GM19463 (cell line): ENCODE measurements around the gene ELAVL2.

Experiments used
- ATAC-seq: cut with Tn5 transposase; IDR thresholded peaks from one replicate; pipeline ENCODE4 v1.9.1; 2021; ENCODE audit warnings: mild to moderate bottlenecking, moderate library complexity; ENCODE audit not compliant: unreplicated experiment

The ELAVL2 gene

DNA sequence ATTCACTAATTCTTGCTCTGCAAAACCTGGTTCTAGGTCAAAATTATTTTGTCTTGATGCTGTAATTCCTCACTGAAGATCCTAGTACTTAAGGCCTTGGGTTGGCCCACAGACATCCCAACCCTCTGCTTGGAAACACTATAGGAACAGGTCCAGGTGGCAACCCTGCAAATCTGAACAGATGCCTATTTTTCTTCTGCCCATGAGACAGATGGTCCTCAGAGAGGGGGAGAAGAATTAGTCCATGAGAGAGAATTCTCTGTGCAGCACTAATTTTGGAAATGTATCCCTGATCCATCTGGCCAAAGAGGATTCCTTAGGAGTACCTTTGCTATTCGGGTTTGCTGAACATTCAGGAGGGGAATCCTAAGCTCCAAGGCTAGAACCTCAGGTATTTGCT, 156.3 kb downstream of the ELAVL2 start:
- ATAC-seq = no peak

DNA sequence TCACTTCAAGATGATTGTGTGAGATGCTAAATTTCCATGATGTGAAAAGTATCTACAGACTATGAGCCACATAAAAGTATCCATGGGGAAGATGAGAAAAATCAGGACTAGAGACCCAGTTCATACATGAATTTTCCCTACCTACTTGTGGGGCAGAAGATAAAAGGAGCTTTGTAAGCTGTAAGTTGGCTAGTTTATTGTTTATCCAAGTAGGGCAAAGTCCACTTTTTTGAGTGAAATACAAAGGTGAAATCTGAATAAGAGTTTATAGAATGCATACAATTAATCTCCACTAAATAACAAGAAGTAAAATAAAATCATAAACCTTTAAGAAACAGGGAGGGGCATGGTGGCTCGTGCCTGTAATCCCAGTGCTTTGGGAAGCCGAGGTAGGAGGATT, 160.4 kb downstream of the ELAVL2 start:
- no peak for ATAC-seq

DNA sequence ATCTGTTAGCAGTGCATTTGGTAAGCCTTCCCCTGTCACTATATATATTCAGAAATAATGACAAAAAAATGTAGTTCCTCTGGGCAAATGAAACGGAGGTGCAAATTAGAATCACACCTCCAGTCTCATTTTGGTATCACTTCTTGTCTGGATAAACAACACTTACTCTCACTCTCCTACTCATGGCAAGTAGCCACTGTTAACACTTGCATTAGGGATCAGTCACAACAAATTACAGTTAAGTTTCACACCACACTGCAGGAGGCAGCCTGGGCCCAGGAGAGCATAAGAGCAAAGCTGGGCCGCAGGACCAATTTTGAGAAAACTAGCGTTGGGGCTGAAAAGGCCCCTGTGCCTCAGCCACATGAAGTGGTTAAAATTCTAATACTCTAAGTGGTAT, 161.0 kb downstream of the ELAVL2 start:
- ATAC-seq = no peak

DNA sequence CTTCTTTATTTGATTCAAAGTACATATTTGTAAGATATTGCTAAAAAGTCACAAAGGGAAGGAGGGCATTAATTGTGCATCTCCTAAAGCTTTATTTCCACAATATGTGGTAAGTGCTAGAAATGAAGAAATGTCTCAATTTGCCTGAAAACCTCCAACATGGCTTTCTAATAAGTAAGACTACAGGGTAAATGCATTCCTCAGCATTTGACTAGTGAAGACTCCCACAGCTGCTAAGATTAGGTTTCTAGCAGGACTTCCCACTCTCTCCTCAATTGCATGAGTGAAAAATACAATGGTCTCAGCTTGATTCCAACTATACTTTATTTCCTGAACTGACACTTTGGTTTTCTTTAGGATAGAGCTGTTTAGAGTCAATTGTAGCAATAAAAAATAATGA, 162.1 kb downstream of the ELAVL2 start:
- no peak for ATAC-seq

DNA sequence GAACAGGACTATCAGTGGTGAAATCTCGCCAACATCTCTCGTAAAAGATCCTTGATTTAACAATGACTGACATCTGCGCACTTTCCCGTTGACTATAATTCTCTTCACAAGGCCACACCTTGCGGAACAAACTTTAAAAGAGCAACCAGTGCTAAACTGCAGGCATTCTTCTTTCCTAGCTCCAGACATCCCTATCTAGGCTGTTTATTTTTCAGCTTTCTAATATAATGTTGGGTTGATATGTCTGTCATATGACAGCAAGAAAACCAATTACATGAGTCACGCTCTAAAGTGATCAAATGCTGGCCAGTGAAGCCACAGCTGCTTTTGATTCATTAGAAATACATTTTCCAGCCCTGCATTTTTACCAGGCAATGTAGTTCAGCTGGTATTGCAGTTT, 162.5 kb downstream of the ELAVL2 start:
- no peak for ATAC-seq

DNA sequence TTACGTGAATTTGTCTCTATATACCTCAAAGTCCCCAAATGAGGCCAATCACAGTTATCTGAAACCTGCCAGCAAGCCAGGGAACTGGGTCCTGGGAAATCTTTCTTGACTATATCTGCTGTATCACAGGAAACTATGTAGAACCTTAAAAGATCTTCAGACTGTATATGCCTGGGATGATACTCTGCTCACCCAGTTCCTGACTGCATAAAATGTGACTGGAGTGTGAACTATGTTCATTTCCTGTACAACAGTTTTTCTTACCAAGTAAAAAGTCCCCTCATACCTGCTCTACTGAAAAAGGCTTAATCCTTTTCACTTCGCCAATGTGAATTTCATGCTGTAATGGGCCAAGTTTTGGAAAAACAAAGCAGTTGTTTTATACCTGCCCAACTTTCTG, 162.9 kb downstream of the ELAVL2 start:
- ATAC-seq = no peak

DNA sequence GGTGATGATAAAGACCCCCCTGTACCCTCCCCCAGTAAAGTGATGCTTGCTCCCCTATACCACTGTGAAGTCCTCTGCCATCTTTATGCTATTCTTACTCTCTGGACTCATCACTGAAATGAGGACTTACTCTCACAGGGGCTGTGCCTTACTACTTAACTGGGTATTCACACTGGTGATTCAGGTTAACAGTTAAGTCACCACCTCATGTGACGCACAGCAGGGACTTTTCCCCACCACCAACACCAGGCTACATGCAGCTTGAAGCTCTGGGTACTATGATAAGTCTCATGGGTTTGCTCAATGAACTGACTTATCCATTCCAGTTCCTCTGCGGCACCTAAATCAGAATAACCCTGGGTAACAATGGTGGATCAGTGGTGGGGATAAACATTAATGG, 163.7 kb downstream of the ELAVL2 start:
- ATAC-seq = no peak

DNA sequence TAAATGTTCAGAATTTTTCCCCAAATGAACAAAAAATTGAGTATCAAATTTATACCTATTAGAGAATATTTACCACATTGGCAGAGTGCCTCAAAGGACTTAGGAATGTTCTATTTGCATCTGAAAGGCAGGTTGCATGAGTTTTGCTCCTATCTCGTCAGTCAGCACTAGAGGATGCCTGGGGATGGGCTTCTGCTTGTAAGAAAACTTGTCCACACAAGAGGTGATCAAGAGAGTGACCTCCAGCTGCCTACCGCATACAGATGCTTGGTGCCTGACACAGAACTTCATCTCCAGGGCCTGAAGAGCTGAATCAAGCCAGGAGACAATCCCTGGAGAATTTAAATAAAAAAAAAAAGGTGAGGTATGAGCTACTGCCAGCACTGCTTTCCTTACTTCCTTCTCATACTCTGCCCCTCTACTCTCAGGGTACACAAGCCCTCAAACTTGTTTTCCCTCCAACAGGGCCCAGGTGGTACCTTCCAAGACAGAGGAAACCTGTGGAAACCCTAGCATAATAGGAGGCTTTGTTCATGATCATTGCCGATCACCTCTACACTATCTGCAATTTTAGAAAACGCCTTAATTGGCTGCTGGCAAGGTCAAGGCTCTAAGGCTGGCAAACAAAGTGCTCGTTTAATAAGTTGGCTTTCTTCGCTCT, 166.6 kb downstream of the ELAVL2 start:
- ATAC-seq = no peak

DNA sequence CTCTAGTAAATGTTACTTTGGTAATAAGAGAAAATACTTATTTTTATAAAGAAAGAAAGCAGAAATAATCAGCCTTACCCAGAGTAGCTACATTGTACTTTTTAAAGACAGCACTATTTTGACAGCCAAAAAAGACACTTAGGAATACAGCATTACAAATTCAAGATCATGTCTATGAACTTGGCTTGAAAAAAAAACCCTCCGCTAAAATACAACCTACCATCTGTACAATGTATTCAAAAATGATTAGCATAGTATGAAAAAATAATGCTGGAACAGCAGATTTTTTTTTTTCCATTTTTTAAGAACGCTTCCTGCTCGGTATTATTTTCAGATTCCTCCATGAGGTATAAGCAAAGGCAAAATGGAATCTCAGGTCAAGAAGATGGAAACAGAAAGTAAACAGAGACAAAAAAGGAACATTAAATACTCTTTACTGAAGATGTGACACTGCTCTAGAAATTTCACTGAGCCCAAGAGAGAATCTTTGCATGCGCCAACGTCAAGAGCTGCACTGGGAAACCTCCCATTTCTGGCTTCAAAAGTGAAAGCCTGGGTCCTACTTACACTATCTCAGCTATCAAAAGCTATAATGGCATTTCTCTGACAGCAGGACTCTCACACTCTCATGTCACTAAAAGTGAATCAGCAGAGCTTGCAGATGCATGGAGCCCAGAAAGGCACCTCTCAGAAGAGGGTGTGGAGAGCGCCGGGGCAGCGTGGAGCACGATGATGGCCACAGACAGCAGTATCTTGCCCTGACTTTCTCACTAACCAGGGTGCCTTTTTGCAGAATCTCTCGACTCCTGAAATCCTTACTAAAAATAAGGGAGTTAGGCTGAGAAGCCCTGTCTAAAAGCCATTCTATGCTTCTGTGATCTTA, 167.4 kb downstream of the ELAVL2 start:
- ATAC-seq = no peak

DNA sequence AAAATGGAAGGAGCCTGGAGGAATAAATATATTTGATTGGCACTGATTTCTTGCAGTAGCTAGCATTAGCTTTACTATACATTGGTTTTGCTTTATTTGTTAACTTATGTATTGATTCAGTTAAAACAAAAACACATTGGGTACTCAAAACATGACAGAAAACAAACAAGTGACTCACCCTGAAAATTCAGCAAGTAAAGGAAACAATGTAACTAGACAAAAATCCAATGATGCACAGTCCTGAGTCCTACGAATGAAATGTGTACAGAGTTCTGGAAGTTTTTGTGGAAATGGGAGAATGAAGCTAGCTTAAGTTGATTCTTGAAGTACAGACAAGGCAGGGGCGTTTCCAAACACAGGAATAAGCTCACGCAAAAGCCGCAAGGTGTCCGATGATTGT, 175.0 kb downstream of the ELAVL2 start:
- no peak for ATAC-seq

DNA sequence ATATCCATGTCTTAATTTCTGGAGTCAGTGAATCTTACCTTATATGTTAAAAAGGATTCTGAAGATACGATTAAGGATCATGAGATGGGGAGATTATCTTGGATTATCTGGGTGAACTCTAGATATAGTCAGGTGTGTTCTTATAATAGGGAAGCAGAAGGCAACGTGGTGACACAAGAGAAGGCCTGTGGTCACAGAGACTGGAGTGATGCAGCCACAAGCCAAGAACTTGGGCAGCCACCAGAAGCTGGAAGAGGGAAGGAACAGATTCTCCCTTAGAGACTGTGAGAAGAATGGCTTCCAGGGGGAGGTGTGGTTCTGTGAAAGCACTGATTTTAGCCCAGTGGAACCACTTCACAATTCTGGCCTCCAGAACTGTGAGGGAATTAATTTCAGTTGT, 177.4 kb downstream of the ELAVL2 start:
- ATAC-seq = no peak

DNA sequence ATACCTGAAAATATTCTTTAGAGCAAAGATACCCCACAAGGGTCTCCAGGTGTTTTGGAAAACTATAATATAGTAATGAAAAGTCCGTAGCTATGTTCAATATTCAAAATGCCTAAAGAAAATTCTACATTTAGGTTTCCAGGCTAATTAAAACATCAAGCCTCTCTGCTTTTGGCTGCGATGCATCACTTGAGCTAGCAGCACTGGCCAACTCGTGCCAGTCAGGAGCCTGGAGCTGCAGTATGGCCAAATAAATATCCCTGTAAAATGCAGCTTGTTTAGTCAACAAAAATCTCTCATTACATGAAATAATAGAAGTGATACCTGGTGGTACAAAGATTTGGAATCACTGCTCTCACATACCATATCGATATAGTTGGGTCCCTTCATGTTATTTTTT, 181.1 kb downstream of the ELAVL2 start:
- ATAC-seq = no peak

DNA sequence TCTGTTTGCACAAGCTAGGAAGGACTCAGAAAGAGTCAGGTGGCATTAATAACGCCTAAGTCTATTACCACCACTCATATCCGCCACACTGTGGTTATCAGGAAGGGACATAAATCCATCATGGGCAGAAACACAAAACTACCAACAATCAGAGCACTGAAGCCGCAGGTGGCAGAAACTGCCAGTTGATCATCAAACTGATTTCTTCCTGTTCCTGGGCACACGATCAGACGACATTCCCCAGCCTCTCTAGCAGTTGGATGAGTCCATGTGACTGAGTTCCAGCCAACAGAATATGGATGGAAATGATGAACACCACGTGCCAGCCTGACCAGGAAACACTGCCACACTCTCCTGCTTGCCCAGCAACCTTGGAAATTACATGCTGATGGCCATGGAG, 181.7 kb downstream of the ELAVL2 start:
- no peak for ATAC-seq

DNA sequence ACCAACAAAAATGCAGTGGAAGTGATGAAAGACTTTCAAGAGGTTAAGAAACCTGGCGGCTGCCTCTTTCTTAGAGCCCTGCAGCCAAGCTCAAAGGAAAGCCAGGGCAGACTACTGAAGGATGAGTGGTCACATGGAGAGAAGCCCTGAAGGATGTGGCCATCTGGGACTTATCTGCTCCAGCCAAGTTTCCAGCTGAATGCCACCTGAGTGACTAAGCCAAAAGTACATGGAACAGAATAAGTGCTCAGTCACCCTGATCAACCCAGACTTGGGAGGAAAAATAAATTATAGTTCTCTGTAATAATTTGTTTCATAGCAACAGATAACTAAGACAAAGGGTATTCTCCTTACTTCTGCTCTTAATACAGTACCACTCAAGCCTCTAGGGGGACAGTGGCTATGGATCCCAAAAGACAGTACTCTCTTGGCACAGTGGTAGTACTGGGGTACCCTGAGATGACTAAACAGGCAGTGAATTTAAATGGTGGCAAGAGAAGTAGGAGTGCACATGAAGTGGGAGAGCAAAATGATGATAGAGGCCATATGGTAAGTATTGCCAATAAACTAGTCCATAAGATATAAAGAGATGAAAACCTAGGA, 182.3 kb downstream of the ELAVL2 start:
- ATAC-seq = no peak
